GM10266 (cell line): ENCODE data around the gene RACK1.
A peak's percentile ranks its signal among the peaks of the same experiment; 100 is the strongest.

Experiments
- DNase-seq: peaks from one replicate; pipeline ENCODE4 v3.0.0; 2012; ENCODE audit errors: extremely low spot score
- CTCF ChIP-seq: IDR thresholded peaks from 2 replicates; pipeline ENCODE4 v1.5.1; 2012; ENCODE audit warnings: mild to moderate bottlenecking, low read depth; ENCODE audit not compliant: control insufficient read depth, insufficient read depth; ENCODE audit errors: missing control alignments

RACK1 gene

GRCh38 chr5:181229996-181230395, 13.7 kb downstream of the RACK1 start:
- no peak for DNase-seq
- TF ChIP-seq CTCF = no peak

- no peak for DNase-seq
- no peak for TF ChIP-seq CTCF
These were observed 19.1 kb downstream of the RACK1 start for GRCh38 chr5:181224390-181225229.

GRCh38 chr5:181223729-181224389, 19.8 kb downstream of the RACK1 start:
- peak; percentile 62 for DNase-seq
- TF ChIP-seq CTCF = no peak

GRCh38 chr5:181223058-181223728, 20.5 kb downstream of the RACK1 start, which contains the start of gene TRIM41:
Gene TRIM41, plus strand, starts transcription at chr5:181223281. Its CDS starts 719 bp downstream, at chr5:181224000.
- no peak for TF ChIP-seq CTCF
- peak; percentile 87 for DNase-seq

GRCh38 chr5:181222630-181223057, 21.1 kb downstream of the RACK1 start:
- no peak for DNase-seq
- no peak for TF ChIP-seq CTCF

- DNase-seq = peak; percentile 71
These were observed 21.7 kb downstream of the RACK1 start for GRCh38 chr5:181221792-181222629.

More at GRCh38 chr5:181221792-181222629, 21.7 kb downstream of the RACK1 start:
- TF ChIP-seq CTCF = no peak
